DMS 273 (cell line): ENCODE data around the gene ROCK2.
A peak's percentile ranks its signal among the peaks of the same experiment; 100 is the strongest.
"Not testable (repeated sequence)": the region's sequence is repeated elsewhere in the genome, so short reads cannot be mapped to it uniquely, and the experiment has no call there.

Experiments used
- DNase-seq: peaks from one replicate; lab custom pipeline; 2025; ENCODE audit not compliant: unreplicated experiment; lab: John Stamatoyannopoulos, UW

ROCK2 gene

GRCh38 chr2:11196246-11196645, 148.2 kb downstream of the ROCK2 start:
- no peak for DNase-seq

GRCh38 chr2:11187731-11188130, 156.7 kb downstream of the ROCK2 start:
- DNase-seq: no peak

- no peak for DNase-seq
Measured at GRCh38 chr2:11187083-11187619, 157.3 kb downstream of the ROCK2 start.

GRCh38 chr2:11186145-11186544, 158.3 kb downstream of the ROCK2 start:
- no peak for DNase-seq

GRCh38 chr2:11182951-11183350, 161.5 kb downstream of the ROCK2 start:
- no peak for DNase-seq

- no peak for DNase-seq
Measured at GRCh38 chr2:11180653-11181052, 163.8 kb downstream of the ROCK2 start.

GRCh38 chr2:11179899-11180298, 164.5 kb downstream of the ROCK2 start:
- DNase-seq: no peak

- DNase-seq: no peak
Measured at GRCh38 chr2:11179196-11179595, 165.2 kb downstream of the ROCK2 start.

GRCh38 chr2:11177871-11178690, 166.4 kb downstream of the ROCK2 start:
- DNase-seq: peak; percentile 35

- no peak for DNase-seq
Measured at GRCh38 chr2:11175293-11175795, 169.1 kb downstream of the ROCK2 start.

- no peak for DNase-seq
Measured at GRCh38 chr2:11174222-11174621, 170.2 kb downstream of the ROCK2 start.

- no peak for DNase-seq
Measured at GRCh38 chr2:11169333-11169732, 175.1 kb downstream of the ROCK2 start.

- no peak for DNase-seq
Measured at GRCh38 chr2:11168488-11168887, 175.9 kb downstream of the ROCK2 start.

GRCh38 chr2:11166476-11166875, 178.0 kb downstream of the ROCK2 start:
- DNase-seq: no peak

GRCh38 chr2:11165046-11165445, 179.4 kb downstream of the ROCK2 start:
- not testable (repeated sequence) for DNase-seq

- no peak for DNase-seq
Measured at GRCh38 chr2:11163439-11164317, 180.8 kb downstream of the ROCK2 start.

GRCh38 chr2:11161747-11162146, 182.7 kb downstream of the ROCK2 start:
- DNase-seq: no peak

GRCh38 chr2:11160731-11161455, 183.5 kb downstream of the ROCK2 start:
- DNase-seq: no peak

GRCh38 chr2:11160256-11160655, 184.2 kb downstream of the ROCK2 start:
- no peak for DNase-seq

GRCh38 chr2:11159574-11160170, 184.8 kb downstream of the ROCK2 start:
- DNase-seq: no peak
